Neural crest cell (in vitro differentiated cells): ENCODE measurements around the gene AP4S1. TPM values are rescaled to one million over a fixed set of nuclear protein-coding genes. Genes with fewer than 3 reads are reported as not detected.

Source experiments
- DNase-seq: peaks from one replicate; pipeline ENCODE4 v3.0.0; 2021; ENCODE audit warnings: low read depth, mixed read lengths, low spot score
- H3K27ac Mint-ChIP-seq: one replicate; pipeline ENCODE4 v1.8.0; 2021; ENCODE audit warnings: mild to moderate bottlenecking, mixed read lengths; ENCODE audit not compliant: unreplicated experiment
- H3K27me3 Mint-ChIP-seq: 2 replicates; pipeline ENCODE4 v1.8.0; 2021; ENCODE audit warnings: low read depth, mild to moderate bottlenecking, mixed read lengths
- H3K36me3 Mint-ChIP-seq: 2 replicates; pipeline ENCODE4 v1.8.0; 2021; ENCODE audit warnings: low read depth, mild to moderate bottlenecking, mixed read lengths
- H3K4me1 Mint-ChIP-seq: 2 replicates; pipeline ENCODE4 v1.8.0; 2021; ENCODE audit warnings: mixed read lengths
- H3K4me3 Mint-ChIP-seq: one replicate; pipeline ENCODE4 v1.8.0; 2021; ENCODE audit warnings: mild to moderate bottlenecking, mixed read lengths
- H3K9me3 Mint-ChIP-seq: 2 replicates; pipeline ENCODE4 v1.8.0; 2021; ENCODE audit warnings: mixed read lengths
- CTCF ChIP-seq: fragments of 200-600 bp; sonication (generic); conservative IDR thresholded peaks from 2 replicates; pipeline ENCODE4 v1.5.0; 2021; ENCODE audit warnings: antibody characterized with exemption, mild to moderate bottlenecking
- total RNA-seq: library from RNA; stranded (reverse); gene quantifications from 2 replicates; pipeline ENCODE4 v1.2.1, GENCODE V29; 2021

The AP4S1 gene
- total RNA-seq, 1 donor from 2014 or later: 8.0 TPM

- H3K4me1 Mint-ChIP-seq: no peaks in the 10 kb centered on the region
- TF ChIP-seq CTCF: no peak
- peaks cover 26% of the 10 kb centered on the region for H3K36me3 Mint-ChIP-seq
- no peak for DNase-seq
- no peaks in the 10 kb centered on the region for H3K27me3 Mint-ChIP-seq
- H3K9me3 Mint-ChIP-seq: no peaks in the 10 kb centered on the region
- H3K27ac Mint-ChIP-seq: no peak overlapping the region
- H3K4me3 Mint-ChIP-seq: no peak overlapping the region
Measured at GRCh38 chr14:31118892-31119291, 93.4 kb downstream of the AP4S1 start.

DNA sequence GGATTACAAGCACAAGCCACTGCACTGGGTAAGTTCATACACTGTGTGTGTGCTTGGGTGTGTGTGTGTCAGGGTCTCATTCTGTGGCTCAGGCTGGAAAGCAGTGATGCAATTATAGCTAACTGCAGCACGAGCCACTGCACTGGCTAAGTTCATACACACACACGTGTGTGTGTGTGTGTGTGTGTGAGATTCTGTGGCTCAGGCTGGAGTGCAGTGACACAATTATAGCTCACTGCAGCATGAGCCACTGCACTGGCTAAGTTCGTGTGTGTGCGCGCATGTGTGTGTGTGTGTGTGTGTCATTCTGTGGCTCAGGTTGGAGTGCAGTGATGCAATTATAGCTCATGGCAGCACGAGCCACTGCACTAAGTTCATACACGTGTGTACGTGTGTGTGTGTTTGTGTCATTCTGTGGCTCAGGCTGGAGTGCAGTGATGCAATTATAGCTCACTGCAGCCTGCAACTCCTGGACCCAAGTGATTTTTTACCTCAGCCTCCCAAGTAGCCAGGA is 96.7 kb downstream of the AP4S1 start:
- H3K4me1 Mint-ChIP-seq: no peaks in the 10 kb centered on the region
- H3K27me3 Mint-ChIP-seq: no peaks in the 10 kb centered on the region
- no peak for TF ChIP-seq CTCF
- no peak for DNase-seq
- H3K36me3 Mint-ChIP-seq: peaks cover 15% of the 10 kb centered on the region
- H3K9me3 Mint-ChIP-seq: no peaks in the 10 kb centered on the region
- no peak overlapping the region for H3K27ac Mint-ChIP-seq
- no peak overlapping the region for H3K4me3 Mint-ChIP-seq

DNA sequence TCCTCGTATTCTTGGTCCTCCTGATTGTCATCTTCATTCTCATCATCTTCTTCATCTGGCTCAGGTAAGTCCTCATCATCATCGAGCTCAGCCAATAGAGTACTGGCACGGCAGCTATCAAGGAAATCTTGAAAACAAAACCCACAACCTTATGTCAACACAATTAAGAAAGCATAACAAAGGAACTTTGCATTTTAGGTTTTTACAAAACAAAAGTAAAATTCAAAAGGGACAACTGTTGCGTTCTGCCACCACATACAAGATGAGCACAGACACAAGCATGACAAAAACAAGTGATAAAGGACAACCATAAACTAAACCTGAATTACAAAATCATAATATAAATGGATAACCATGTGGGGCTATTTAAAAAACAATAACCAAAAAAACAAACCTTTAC is 97.5 kb downstream of the AP4S1 start:
- DNase-seq: no peak
- H3K36me3 Mint-ChIP-seq: peaks cover 15% of the 10 kb centered on the region
- H3K4me1 Mint-ChIP-seq: no peaks in the 10 kb centered on the region
- TF ChIP-seq CTCF: no peak
- no peaks in the 10 kb centered on the region for H3K27me3 Mint-ChIP-seq
- H3K4me3 Mint-ChIP-seq: no peak overlapping the region
- H3K9me3 Mint-ChIP-seq: no peaks in the 10 kb centered on the region
- no peak overlapping the region for H3K27ac Mint-ChIP-seq

DNA sequence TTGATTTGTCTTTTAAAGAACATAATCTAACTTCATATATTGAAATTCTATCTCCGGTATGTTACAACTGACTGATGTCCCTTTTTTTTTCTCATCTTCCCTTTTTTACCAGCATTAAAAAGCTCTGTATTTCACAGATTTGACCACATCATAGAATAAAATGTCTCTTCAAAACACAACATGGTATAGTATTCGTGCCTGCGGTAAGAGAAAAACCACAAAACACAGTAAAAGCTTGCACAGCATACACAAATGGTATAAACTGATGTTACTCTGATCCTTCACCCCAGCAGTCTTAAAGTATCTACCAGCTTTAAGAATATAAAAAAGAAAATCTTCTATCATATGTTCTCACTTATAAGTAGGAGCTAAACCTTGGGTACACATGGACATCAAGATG is 98.7 kb downstream of the AP4S1 start:
- Mint-ChIP-seq H3K4me1 (no peaks in the 10 kb centered on the region), H3K36me3 (peaks cover 16% of the 10 kb centered on the region), H3K27ac (no peak overlapping the region), H3K4me3 (no peak overlapping the region), H3K27me3 (no peaks in the 10 kb centered on the region), H3K9me3 (no peaks in the 10 kb centered on the region)
- no peak for DNase-seq
- no peak for TF ChIP-seq CTCF

DNA sequence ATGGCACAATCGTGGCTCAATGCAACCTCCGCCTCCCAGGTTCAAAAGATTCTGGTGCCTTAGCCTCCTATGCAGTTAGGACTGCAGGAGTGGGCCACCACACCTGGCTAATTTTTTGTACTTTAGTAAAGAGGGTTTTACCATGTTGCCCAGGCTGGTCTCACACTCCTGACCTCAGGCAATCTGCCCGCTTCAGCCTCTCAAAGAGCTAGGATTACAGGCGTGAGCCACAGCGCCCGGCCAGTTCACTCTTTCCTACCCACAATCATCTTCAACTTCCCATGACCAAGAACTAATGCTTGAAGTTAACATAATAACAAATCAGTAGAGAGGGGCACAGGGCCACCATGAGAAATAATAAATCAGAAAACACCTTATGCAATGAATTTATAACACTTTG is 99.8 kb downstream of the AP4S1 start:
- H3K36me3 Mint-ChIP-seq: peaks cover 14% of the 10 kb centered on the region
- no peaks in the 10 kb centered on the region for H3K27me3 Mint-ChIP-seq
- H3K4me3 Mint-ChIP-seq: no peak overlapping the region
- no peak for DNase-seq
- H3K9me3 Mint-ChIP-seq: no peaks in the 10 kb centered on the region
- no peak overlapping the region for H3K27ac Mint-ChIP-seq
- no peak for TF ChIP-seq CTCF
- H3K4me1 Mint-ChIP-seq: no peaks in the 10 kb centered on the region

DNA sequence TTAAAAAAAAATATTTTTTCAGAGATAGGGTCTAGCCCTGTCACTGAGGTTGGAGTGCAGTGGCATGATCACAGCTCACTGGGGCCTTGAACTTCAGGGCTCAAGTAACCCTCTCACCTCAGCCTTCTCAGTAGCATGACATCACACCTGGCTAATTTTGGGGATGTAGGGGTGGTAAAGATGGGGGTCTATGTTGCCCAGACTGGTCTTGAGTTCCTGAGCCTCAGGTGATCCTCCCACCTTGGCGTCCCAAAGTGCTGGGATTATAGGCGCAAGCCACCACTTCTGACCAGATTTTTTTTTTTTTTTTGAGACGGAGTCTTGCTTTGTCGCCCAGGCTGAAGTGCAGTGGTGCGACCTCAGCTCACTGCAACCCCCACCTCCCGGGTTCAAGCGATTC is 101.2 kb downstream of the AP4S1 start:
- no peak overlapping the region for H3K27ac Mint-ChIP-seq

More for the DNA sequence above, 101.2 kb downstream of the AP4S1 start:
- no peak overlapping the region for H3K4me3 Mint-ChIP-seq
- peaks cover 11% of the 10 kb centered on the region for H3K36me3 Mint-ChIP-seq
- no peaks in the 10 kb centered on the region for H3K9me3 Mint-ChIP-seq
- TF ChIP-seq CTCF: no peak
- DNase-seq: no peak
- no peaks in the 10 kb centered on the region for H3K4me1 Mint-ChIP-seq
- no peaks in the 10 kb centered on the region for H3K27me3 Mint-ChIP-seq
